Retinal pigment epithelial cell (primary cell): ENCODE results near the gene CAMTA2.

ENCODE experiments used
- DNase-seq: peaks from one replicate; pipeline ENCODE4 v3.0.0-alpha.2; 2010; ENCODE audit warnings: low read depth
- H3K4me3 ChIP-seq: 2 replicates; pipeline ENCODE4 v1.5.1; 2011; ENCODE audit warnings: mild to moderate bottlenecking, low read length, control low read depth, moderate library complexity
- TF ChIP-seq, protein P1 (sequence below): conservative IDR thresholded peaks from 2 replicates; pipeline ENCODE4 v1.5.1; 2011; ENCODE audit warnings: low read depth, low read length, control low read depth, inconsistent platforms

CAMTA2 gene

DNA sequence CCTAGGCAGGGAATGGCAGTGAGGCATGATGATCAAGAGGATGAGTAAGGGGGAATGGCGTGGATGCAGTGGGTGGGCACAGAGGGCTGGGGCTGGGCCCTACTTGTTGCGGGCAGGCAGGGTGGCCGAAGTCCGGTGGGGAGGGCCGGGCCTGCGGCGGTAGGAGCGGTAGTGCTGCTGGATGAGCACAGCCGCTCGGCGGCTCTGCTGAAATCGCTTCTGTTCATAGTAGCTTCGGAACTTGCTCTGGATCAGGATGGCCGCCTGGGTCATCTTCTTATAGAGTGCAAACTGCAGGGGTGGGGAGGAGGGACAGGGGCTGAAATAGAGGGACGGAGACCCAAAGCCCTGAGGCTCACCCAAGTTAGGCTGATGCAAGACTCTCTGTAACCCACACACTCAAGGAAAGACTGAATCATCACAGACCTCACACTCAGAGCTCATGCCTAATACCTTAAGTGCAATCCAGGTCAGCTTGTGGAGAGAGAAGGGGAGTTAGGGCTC, 18.4 kb downstream of the CAMTA2 start:
- DNase-seq = peak; percentile 78
- TF ChIP-seq, protein P1, sequence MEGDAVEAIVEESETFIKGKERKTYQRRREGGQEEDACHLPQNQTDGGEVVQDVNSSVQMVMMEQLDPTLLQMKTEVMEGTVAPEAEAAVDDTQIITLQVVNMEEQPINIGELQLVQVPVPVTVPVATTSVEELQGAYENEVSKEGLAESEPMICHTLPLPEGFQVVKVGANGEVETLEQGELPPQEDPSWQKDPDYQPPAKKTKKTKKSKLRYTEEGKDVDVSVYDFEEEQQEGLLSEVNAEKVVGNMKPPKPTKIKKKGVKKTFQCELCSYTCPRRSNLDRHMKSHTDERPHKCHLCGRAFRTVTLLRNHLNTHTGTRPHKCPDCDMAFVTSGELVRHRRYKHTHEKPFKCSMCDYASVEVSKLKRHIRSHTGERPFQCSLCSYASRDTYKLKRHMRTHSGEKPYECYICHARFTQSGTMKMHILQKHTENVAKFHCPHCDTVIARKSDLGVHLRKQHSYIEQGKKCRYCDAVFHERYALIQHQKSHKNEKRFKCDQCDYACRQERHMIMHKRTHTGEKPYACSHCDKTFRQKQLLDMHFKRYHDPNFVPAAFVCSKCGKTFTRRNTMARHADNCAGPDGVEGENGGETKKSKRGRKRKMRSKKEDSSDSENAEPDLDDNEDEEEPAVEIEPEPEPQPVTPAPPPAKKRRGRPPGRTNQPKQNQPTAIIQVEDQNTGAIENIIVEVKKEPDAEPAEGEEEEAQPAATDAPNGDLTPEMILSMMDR = no peak
- H3K4me3 ChIP-seq = peak overlapping the region; percentile 93

DNA sequence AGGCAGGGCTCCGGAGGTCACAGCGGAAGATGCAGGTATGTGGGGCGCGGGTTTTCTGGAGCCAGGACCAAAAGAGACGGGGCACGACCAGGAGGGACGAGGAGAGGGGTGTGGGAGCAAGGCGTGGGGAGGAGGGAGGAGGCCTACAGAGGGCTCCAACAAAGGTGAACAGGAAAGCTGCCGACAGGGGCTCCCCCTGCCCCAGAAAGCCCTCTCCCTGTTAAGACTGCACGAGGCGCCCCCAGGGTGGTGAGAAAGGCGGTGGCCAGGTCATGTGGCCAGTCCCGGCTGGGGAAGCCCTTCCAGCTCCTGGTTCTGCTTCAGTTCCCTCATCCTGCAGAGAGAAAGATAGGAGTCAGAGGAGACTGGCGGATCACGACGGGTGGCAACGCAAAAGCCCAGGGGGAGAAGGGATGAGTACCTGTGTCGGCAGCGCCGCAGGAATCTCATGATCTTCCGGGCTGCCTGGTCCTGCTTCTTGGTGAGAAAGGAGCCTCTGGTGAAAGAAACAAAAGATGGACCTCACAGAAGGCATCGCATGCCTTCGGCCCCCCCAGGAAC, 18.9 kb downstream of the CAMTA2 start:
- DNase-seq = no peak
- TF ChIP-seq, protein P1 = no peak
- H3K4me3 ChIP-seq = peak overlapping the region; percentile 93

DNA sequence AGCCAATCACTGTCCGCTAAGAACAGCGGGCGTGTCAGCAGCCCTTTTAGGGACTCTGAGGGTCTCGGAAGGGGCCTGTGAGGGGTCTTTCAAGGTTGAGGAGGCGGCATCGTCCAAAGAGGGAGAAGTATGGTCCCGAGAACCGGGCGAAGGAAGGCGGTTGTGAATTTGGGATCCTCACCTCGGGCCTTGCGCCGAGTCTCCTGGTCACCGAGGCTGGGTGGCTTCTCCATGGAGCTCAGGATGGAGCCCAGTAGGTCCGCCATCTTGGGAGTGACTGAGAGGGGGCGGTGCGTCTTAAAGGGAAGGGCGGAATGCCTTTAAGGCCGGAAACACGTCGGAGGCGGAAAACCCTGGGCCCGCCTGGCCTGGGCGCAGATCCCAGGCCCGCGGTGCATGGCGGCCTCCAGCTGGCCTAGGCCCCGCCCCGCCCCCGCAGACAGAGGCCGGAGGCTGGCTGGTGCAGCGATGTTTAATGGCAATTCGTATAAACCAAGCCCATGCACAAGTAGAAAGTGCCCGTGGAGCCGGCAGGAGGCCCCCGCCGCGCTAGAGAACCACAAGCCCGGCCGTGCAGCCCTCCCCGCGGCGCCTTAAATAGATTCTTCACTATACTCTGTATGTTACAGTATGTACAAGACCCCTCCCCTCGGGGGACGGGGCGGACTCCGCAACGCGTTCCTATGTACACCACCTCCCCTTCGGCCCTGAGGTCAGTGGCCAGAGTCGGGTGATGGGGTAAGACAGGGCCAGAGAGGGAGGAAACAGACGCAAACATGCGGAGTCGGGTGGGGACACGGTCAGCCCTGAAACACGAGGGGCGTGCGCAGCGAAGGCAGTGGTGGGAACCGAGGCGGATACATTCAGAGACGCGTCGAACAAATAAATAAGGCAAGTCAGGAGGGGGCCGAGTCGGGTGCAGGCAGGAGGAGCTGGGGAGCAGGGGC, 19.7 kb downstream of the CAMTA2 start, which contains the start of gene SPAG7:
Gene SPAG7, minus strand, starts transcription at position 279 of the 947 bp plus-strand sequence. Its CDS starts 13 bp downstream, at position 266.
- TF ChIP-seq, protein P1 = no peak
- H3K4me3 ChIP-seq = peak within 1 kb of the TSS; percentile 93
- peak; percentile 91 for DNase-seq

DNA sequence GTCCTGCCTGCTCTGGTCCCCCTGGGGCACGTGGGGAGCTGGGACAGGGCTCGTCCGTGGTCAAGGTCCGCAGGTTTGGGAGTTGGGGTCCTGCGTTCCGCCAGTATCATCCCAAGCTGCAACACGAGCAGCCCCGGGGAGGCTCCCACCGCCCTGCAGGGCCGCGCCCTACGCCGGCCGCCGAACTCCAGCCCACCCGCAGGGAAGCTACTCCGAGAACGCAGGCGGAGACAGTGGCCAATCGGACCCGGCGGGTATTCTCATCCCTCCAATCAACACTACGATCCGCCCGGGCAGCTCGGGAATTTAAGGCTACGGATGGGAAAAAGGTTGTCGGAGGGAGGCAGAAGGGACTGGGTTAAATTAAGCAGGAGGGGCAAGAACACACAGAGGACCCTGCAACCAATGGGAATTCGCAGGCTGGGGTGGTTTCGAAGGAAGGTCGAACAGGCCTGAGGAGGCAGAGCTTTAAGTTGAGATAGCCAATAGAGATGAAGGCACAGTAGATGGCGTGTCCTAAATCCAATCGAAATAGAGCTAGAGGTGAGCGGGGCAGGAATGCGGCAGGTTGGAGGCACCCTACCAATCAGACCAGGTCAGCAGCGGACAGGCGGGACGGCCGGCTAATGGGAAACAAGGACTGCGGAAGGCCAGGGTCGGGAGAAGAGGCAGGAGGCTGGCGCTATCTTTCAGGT, 20.5 kb downstream of the CAMTA2 start:
- DNase-seq = peak; percentile 100
- TF ChIP-seq, protein P1 = no peak
- H3K4me3 ChIP-seq = peak overlapping the region; percentile 93

DNA sequence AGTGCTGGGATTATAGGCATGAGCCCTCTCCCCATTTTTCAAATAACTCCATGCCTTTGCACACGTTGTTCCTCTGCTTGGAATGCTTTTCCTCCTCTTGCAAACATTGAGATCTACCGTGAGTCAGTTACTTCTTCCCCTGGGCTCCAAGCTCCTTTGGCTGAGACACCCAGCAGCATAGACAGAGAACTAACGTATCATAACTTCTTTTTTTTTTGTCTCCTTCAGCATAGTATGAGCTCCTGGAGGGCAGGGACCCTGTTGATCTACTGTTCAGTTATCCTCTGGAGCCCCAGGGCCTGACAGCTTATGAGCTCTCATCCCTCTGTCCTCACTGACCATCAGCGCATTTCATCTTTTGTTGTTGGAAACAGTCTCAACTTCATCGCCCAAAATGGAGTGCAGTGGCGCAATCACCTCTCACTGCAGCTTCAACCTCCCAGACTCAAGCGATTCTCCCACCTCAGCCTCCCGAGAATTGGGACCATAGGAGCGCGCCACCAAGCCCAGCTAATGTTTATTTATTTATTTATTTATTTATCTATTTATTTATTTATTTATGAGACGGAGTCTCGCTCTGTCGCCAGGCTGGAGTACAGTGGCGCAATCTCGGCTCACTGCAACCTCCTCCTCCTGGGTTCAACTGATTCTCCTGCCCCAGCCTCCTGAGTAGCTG, 22.0 kb downstream of the CAMTA2 start:
- no peak overlapping the region for H3K4me3 ChIP-seq
- TF ChIP-seq, protein P1 = no peak
- no peak for DNase-seq

DNA sequence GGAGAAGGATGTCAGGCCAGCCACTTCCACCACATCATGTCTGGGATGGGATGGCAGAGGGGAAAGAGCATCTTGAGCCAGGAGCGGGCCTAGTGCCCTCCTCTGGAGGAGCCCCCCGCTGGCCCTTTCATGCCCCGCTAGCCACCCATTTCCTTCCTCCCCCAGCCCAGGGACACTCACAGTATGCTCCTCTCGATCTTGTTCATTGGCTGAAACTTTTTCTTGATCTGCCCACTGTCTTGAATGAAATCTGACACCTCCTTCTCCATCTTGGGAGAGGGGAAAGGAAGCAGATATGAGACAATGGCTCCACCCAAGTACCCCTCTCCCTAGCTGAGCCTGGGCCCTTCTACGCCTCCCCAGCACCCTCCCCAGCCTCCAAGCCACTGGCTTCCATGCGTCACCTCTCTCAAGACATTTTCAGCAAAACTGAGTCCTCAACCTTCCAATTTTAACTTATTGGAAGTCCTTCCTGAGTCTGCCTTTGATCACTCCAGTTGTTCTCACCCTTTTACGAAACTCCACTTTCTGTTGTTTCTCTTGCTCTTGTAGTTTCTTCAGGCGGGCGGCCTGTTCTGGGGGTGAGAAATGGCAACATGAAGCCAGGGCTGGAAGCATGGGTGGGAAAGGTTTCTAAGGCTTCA, 27.1 kb downstream of the CAMTA2 start:
- no peak overlapping the region for H3K4me3 ChIP-seq
- no peak for DNase-seq
- TF ChIP-seq, protein P1 = no peak
